PC-9 (cell line): ENCODE data around the gene TANGO6. TPM values are rescaled to one million over a fixed set of nuclear protein-coding genes. Genes with fewer than 3 reads are reported as not detected.

Experiments
- BruUV-seq: library from RNA; stranded (reverse); fragments of 400-500 nt; replicated peaks from 2 replicates; lab custom pipeline; 2021; lab: Mats Ljungman, UMichigan
- CTCF ChIA-PET: fragments of 300-600 bp; sonication (Branson Sonifier 250); formaldehyde crosslinking; loops from one replicate; lab custom pipeline; 2022; ENCODE audit warnings: antibody characterized with exemption; lab: Charles Lee
- POLR2A ChIA-PET: fragments of 300-600 bp; sonication (Branson Sonifier 250); formaldehyde crosslinking; loops from one replicate; lab custom pipeline; 2022; ENCODE audit warnings: antibody characterized with exemption; ENCODE audit not compliant: unreplicated experiment; lab: Charles Lee
- DNase-seq, 2 experiments: peaks; one replicate each; pipeline versions ENCODE4 v3.0.0 to v3.0.0-alpha.2; 2015 to 2022; ENCODE audit warnings: mixed read lengths in 1 of 2
- H2AFZ ChIP-seq: fragments of 200-600 bp; sonication (generic); 2 replicates; pipeline ENCODE4 v1.8.1; 2017; ENCODE audit warnings: antibody characterized with exemption
- H3F3A ChIP-seq: fragments of 200-600 bp; sonication (generic); 2 replicates; pipeline ENCODE4 v1.8.1; 2017; ENCODE audit warnings: antibody characterized with exemption, mild to moderate bottlenecking, low read depth; ENCODE audit not compliant: insufficient read depth
- H3K27ac ChIP-seq: fragments of 200-600 bp; sonication (generic); 2 replicates; pipeline ENCODE4 v1.6.1; 2016; ENCODE audit warnings: mixed run types
- H3K27me3 ChIP-seq: fragments of 200-600 bp; sonication (generic); 2 replicates; pipeline ENCODE4 v1.6.1; 2016; ENCODE audit warnings: low read depth, mixed run types; ENCODE audit not compliant: insufficient read depth
- H3K36me3 ChIP-seq: fragments of 200-600 bp; sonication (generic); 2 replicates; pipeline ENCODE4 v1.6.1; 2016; ENCODE audit warnings: low read depth, mixed run types
- H3K4me1 ChIP-seq: fragments of 200-600 bp; sonication (generic); replicated peaks from 2 replicates; pipeline ENCODE4 v1.6.1; 2016; ENCODE audit warnings: mixed run types; ENCODE audit not compliant: insufficient read depth
- H3K4me2 ChIP-seq: fragments of 200-600 bp; sonication (generic); 2 replicates; pipeline ENCODE4 v1.6.1; 2017; ENCODE audit warnings: mixed run types
- H3K4me3 ChIP-seq: fragments of 200-600 bp; sonication (generic); 2 replicates; pipeline ENCODE4 v1.6.1; 2016; ENCODE audit warnings: mixed run types
- H3K79me2 ChIP-seq: fragments of 200-600 bp; sonication (generic); 2 replicates; pipeline ENCODE4 v1.6.1; 2017; ENCODE audit warnings: low read depth, mixed run types
- H3K9me2 ChIP-seq: fragments of 200-600 bp; sonication (generic); 2 replicates; pipeline ENCODE4 v1.8.1; 2017; ENCODE audit warnings: mild to moderate bottlenecking; ENCODE audit not compliant: insufficient read depth
- H3K9me3 ChIP-seq: fragments of 200-600 bp; sonication (generic); 2 replicates; pipeline ENCODE4 v1.8.1; 2016; ENCODE audit warnings: low read depth; ENCODE audit not compliant: insufficient read depth
- H4K20me1 ChIP-seq: fragments of 200-600 bp; sonication (generic); 2 replicates; pipeline ENCODE4 v1.8.1; 2017; ENCODE audit not compliant: insufficient read depth
- EZH2 ChIP-seq: fragments of 200-600 bp; sonication (generic); IDR thresholded peaks from 2 replicates; pipeline ENCODE4 v1.8.0; 2017; ENCODE audit warnings: antibody characterized with exemption, low read depth
- intact Hi-C: fragments of 100-400 bp; cut with micrococcal nuclease; formaldehyde crosslinking; loops from one replicate; pipeline ENCODE4 v1.10.0; 2022; ENCODE audit not compliant: unreplicated experiment
- total RNA-seq: library from RNA; stranded (reverse); gene quantifications from 2 replicates; pipeline ENCODE4 v1.2.3, GENCODE V29; 2021
- TF ChIP-seq, protein P1 (sequence below): fragments of 200-600 bp; sonication (generic); conservative IDR thresholded peaks from 2 replicates; pipeline ENCODE4 v1.6.1; 2017; ENCODE audit warnings: mixed run types, antibody characterized with exemption, mild to moderate bottlenecking, moderate library complexity

Gene TANGO6
- total RNA-seq, 1 experiment from 2014 or later = 5.8 TPM

DNA sequence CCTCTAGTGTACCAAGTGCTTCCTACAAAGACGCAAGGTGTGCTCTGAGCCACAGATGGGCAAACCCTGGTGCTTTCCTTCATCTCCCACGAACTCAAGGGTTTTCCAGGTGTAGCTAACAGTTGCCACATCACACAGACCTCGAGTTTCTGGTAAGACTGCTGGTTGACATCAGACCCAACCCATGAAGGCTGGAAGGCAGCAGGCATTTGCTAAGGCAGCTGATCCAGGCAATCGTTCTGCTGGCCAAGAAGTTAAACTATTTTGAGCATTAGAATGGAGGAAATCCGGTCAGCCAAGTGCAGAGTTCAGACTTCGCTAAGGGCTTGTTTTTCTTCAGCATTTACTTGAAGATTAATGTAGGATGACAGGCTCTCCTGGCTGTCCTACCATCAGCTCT lies 273.6 kb downstream of the TANGO6 start:
- TF ChIP-seq EZH2 = no peak
- TF ChIP-seq, protein P1, sequence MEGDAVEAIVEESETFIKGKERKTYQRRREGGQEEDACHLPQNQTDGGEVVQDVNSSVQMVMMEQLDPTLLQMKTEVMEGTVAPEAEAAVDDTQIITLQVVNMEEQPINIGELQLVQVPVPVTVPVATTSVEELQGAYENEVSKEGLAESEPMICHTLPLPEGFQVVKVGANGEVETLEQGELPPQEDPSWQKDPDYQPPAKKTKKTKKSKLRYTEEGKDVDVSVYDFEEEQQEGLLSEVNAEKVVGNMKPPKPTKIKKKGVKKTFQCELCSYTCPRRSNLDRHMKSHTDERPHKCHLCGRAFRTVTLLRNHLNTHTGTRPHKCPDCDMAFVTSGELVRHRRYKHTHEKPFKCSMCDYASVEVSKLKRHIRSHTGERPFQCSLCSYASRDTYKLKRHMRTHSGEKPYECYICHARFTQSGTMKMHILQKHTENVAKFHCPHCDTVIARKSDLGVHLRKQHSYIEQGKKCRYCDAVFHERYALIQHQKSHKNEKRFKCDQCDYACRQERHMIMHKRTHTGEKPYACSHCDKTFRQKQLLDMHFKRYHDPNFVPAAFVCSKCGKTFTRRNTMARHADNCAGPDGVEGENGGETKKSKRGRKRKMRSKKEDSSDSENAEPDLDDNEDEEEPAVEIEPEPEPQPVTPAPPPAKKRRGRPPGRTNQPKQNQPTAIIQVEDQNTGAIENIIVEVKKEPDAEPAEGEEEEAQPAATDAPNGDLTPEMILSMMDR = no peak
- no peak overlapping the region for H3K27ac ChIP-seq
- H3K4me2 ChIP-seq = no peak overlapping the region
- intact Hi-C loops = no loop called here
- H3K79me2 ChIP-seq = no peaks in the 10 kb centered on the region
- H3K4me1 ChIP-seq = no peaks in the 10 kb centered on the region
- no peak overlapping the region for H2AFZ ChIP-seq
- H3K27me3 ChIP-seq = no peaks in the 10 kb centered on the region
- DNase-seq = no peak
- H4K20me1 ChIP-seq = no peaks in the 10 kb centered on the region
- H3F3A ChIP-seq = peaks cover 33% of the 10 kb centered on the region; the same call in 1 of the 2 replicates
- BruUV-seq = no TSS peak
- no peaks in the 10 kb centered on the region for H3K9me3 ChIP-seq
- ChIA-PET CTCF (no interaction called here), POLR2A (no interaction called here)
- no peaks in the 10 kb centered on the region for H3K9me2 ChIP-seq
- peaks cover under 1% of the 10 kb centered on the region; the same call in 1 of the 2 replicates for H3K36me3 ChIP-seq
- no peak overlapping the region for H3K4me3 ChIP-seq

- Histone ChIP-seq H3K9me3 (no peaks in the 10 kb centered on the region), H3K4me2 (no peak overlapping the region), H3F3A (peaks cover 30% of the 10 kb centered on the region; the same call in 1 of the 2 replicates), H2AFZ (no peak overlapping the region), H3K4me3 (no peak overlapping the region), H3K36me3 (peaks cover 3% of the 10 kb centered on the region; the same call in 1 of the 2 replicates), H3K9me2 (no peaks in the 10 kb centered on the region), H3K79me2 (peaks cover 8% of the 10 kb centered on the region; the same call in 1 of the 2 replicates), H3K27ac (no peak overlapping the region), H3K27me3 (no peaks in the 10 kb centered on the region), H3K4me1 (no peaks in the 10 kb centered on the region), H4K20me1 (0 out of 2 replicates have a peak, but pooled peaks cover under 1% of the 10 kb centered on the region)
- TSS peak; percentile 22 for BruUV-seq
- POLR2A ChIA-PET = interaction anchor here (0.8 kb wide), 1 partner anchor 227 kb away, joined by 15 read pairs; no protein-coding TSS in a partner anchor
- DNase-seq = no peak
- TF ChIP-seq, protein P1 = no peak
- intact Hi-C loops = no loop called here
- CTCF ChIA-PET = no interaction called here
These were observed 275.1 kb downstream of the TANGO6 start for GRCh38 chr16:69118468-69118867.

DNA sequence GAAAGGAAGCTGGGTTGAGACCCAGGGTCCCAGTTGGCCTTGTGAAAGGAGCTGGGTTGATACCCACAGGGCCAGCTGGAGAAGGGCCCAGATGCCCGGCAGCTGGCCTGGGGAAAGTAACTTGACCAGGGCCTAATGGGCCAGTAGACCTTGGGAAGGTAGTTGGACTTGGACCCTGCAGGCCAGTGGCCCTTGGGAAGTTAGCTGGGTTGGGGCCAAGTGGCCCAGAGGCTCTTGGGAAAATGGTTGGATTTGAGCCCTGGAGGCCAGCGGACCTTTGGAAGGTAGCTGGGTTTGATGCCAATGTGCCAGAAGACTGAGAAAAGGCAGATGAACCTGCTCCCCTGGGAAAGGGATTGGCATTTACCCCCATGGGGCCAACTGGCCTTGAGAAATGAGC lies 275.7 kb downstream of the TANGO6 start:
- H3K27ac ChIP-seq = no peak overlapping the region
- 0 out of 2 replicates have a peak, but pooled peaks cover 5% of the 10 kb centered on the region for H4K20me1 ChIP-seq
- no peaks in the 10 kb centered on the region for H3K27me3 ChIP-seq
- H3K4me3 ChIP-seq = no peak overlapping the region
- no peak for DNase-seq
- intact Hi-C loops = no loop called here
- CTCF ChIA-PET = no interaction called here
- H3K4me2 ChIP-seq = no peak overlapping the region
- no peak for TF ChIP-seq EZH2
- TF ChIP-seq, protein P1 = no peak
- no TSS peak for BruUV-seq
- H3K9me2 ChIP-seq = no peaks in the 10 kb centered on the region
- peaks cover 10% of the 10 kb centered on the region; the same call in 1 of the 2 replicates for H3K79me2 ChIP-seq
- H3K36me3 ChIP-seq = peaks cover 3% of the 10 kb centered on the region; the same call in 1 of the 2 replicates
- no peaks in the 10 kb centered on the region for H3K4me1 ChIP-seq
- POLR2A ChIA-PET = no interaction called here
- H3F3A ChIP-seq = peaks cover 34% of the 10 kb centered on the region; the same call in 1 of the 2 replicates
- H3K9me3 ChIP-seq = no peaks in the 10 kb centered on the region
- H2AFZ ChIP-seq = no peak overlapping the region
